GM21423 (cell line): ENCODE measurements around the gene SLC30A1.
"Not testable (repeated sequence)": the region's sequence is repeated elsewhere in the genome, so short reads cannot be mapped to it uniquely, and the experiment has no call there.

Experiments
- ATAC-seq: cut with Tn5 transposase; IDR thresholded peaks from one replicate; pipeline ENCODE4 v1.9.1; 2021; ENCODE audit warnings: mild to moderate bottlenecking, moderate library complexity; ENCODE audit not compliant: unreplicated experiment

SLC30A1 gene

DNA sequence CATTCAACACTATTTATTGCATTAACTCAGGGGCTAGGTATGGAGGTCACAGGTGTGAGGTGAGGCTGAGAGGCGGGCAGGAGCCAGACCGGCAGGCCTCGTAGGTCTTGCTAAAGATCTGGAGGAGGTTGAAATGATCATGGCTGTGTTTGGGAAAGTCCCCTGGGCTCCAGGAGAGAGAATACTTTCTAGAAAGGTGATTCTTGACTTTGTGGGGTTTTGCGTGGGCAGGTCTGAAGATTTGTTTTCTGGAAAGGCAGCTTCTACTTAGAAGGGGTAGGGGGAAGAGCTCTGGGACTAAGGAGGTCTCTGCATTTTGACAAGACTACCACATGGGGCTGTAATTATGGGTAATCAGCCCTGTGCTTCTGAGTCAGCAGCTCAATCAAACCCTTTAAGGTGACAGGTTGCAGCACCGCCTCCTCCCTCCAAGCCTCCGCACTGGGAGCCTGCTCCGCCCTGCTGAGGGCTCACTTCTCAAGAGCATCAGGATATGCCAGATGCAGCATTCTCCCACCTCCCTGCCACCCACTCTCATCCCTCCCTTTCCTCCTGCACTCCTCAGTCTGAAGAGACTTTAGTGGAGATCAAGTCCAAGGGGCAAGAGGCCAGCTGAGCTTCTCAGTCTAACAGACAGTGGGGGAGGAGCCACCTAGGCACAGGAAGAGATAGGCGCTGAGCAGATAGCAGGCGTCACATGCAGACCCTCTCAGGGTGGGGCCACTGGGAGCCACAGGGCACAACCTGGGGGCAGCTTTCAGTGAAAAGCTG, 30.5 kb downstream of the SLC30A1 start:
- ATAC-seq, result no peak

DNA sequence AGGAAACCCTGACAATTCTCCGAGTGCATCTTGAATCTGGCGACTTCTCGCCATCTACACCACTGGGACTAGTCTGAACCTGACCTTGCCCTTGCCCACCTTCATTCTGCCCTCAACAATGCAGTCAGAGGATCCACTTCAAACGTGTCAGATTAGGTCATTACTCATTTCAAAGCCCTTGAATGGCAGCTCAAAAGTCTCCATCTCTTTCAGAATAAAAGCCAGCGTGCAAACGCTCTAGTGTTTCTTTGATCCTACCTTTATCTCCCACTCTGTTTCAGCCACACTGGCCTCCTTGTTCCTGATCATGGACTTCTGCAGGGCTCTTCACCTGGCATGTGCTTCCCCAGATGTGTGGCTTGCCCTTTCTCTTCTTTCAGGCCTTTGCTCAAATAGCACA, 31.3 kb downstream of the SLC30A1 start:
- no peak for ATAC-seq

DNA sequence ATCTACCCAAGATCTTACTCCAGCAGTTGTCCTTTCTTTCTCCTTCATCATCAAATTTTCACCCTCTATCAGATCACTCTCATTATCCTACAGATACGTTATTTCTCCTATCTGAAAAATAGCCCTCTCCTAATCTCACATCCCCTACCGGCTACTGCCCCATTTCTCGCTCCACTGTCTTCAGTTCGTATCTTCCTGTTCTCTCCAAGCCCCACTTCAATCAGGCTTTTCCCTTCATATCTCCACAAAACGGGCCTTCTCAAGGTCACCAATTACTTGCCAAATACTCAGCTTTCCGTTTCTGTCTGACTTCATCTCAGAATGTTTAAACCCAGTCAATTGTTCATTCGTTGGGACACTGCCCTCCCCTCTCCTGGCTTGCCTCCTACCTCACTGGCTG, 32.4 kb downstream of the SLC30A1 start:
- ATAC-seq, result no peak

DNA sequence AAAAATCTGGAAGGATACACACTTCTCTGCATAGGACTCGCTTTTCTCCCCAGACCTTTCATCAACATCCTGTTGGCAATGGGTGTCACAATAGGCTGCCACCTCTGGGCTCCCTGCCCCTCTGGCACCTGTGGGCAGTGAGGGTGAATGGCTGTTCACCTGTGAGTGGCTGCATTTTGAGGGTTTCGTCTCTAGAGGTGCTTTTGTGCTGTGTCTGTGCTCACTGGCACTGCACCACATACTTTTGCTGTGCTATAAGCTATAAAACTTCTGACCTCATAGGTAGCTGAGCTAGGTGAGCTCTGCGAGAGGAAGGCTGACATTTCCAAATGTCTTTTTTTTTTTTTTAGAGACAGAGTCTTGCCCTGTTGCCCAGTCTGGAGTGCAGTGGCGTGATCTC, 35.9 kb downstream of the SLC30A1 start:
- ATAC-seq, result no peak

DNA sequence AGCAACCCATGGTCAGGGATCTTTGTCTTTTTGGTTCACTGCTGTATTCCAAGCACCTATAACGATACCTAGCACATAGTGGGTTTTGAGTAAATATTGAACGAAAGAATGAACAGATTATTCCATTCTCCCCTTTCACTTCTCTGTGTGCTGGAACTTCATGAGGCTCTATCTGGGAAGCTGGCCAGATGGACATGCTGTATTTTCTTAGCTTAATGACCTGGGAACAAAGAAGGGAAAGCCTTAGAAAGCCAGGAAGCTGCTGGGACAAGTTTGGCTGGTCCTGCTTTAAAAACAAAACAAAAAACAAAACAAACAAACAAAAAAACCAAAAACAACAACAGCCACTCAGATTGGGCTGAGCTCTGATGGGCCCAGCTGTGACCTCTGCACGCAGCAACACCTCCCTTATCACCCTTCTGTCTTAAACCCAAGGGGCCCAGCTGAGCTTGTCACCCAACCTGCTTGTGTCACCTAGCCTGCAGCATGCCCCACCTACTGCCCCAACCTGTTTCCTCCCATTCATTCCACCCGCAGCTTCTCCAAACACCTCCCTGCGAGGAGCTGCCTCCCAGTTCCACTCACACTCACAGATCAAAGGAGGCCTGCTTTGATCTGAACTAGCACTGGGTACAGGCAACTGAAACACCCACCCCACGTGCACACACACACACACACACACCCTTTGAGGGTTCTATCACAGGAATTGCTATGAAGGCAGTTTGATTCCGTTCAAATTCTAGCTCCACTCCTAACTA, 37.1 kb downstream of the SLC30A1 start:
- ATAC-seq, result no peak

DNA sequence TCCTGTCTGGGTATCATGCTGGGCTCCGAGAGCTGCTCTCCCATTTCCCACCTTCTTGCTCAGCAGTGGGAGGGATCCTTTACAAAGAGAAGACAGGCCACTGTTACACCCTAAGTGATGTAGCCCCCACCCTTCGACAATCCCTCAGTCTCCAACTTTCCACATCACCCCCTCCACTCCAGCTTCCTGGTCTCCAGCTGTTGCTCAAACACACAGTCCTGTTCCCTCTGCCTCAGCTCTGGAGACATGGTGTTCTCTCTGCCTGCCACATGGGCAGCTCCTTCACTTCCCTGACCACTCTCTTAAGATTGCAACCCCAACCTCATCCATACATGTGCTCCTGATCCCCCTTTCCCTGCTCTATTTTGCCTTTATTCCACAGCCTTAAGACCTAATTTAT, 37.7 kb downstream of the SLC30A1 start:
- ATAC-seq, result no peak

DNA sequence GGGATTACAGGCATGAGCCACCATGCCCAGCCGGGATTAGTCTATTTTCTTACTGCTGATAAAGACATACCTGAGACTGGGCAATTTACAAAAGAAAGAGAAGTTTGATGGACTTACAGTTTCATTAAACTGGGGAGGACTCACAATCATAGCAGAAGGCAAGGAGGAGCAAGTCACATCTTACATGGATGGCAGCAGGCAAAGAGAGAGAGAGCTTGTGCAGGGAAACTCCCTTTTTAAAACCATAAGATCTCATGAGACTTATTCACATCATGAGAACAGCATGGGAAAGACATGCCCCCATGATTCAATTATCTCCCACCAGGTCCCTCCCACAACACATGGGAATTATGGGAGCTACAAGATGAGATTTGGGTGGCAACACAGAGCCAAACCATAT, 38.1 kb downstream of the SLC30A1 start:
- ATAC-seq, result not testable (repeated sequence)

DNA sequence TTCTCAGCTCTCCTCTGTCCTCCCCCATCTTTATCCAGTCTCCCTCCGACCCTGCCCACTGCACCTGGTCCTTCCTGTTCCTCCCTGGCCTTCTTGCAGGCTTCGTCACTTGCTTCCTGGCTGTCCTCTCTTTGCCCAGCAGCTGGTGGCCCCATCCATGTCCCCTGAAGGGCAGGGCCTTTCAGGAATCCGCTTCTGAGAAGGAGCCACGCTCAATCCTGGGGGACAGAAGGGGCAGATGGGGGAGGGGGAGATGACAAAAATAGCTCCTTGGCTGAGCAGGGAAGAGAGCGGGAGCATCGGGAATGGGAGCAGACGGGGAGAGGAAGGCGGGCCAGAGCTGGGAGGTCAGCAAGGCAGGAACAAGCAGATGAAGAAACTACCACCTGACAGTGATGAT, 40.7 kb downstream of the SLC30A1 start:
- no peak for ATAC-seq

DNA sequence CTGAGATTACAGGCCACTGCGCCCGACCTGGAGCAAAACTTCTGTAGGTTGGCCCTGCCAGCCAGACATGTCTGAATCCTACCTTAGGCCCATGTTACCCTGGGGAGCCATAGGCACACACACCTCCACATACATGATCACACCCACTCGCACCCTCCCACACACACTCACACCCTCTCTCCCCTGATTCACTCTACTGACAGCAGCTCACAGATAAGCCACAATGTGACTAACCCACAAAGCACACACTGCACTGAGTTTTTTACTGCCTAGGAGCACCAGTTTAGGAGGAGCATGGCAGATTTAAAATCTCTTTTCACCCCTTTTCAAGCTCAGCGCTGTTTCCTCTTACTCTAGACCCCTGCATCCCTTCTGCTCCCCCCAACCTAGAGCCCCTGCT, 41.7 kb downstream of the SLC30A1 start:
- ATAC-seq, result no peak

DNA sequence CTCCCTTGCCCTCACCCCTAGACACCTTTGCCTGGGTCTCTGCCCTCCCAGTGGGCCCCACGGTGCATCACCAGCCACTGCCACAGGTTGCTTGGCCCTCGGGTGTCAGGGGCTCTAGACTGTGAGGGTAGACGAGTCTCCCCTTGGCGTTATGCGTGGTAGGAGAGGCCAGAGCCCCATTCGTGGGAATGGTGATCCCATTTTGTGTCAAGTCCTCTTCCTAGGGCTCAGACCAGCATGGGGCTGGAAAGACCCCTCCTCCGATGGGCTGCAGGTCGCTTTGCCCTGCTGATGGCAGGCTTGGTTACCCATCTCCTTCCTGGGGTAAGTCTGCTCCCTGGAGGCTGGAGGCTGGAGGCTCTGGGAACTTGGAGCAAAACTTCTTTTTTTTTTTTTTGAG, 42.4 kb downstream of the SLC30A1 start:
- ATAC-seq, result no peak

DNA sequence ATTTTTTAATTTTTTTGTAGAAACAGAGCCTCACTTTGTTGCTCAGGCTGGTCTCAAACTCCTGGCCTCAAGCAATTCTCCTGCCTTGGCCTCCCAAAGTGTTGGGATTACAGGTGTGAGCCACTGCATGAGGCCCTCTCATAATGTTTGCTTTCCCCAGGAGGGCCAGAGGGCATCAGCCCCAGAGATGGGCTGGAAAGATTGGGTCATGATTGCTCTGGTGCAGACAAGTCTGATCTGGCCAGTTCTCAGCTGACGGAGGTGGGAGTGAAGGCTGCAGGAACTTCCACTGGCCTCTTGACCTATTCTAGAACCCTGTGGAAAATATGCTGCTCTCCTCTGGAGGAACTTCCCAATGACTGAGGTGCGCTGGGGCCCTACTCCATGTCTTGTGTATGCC, 43.6 kb downstream of the SLC30A1 start:
- no peak for ATAC-seq

DNA sequence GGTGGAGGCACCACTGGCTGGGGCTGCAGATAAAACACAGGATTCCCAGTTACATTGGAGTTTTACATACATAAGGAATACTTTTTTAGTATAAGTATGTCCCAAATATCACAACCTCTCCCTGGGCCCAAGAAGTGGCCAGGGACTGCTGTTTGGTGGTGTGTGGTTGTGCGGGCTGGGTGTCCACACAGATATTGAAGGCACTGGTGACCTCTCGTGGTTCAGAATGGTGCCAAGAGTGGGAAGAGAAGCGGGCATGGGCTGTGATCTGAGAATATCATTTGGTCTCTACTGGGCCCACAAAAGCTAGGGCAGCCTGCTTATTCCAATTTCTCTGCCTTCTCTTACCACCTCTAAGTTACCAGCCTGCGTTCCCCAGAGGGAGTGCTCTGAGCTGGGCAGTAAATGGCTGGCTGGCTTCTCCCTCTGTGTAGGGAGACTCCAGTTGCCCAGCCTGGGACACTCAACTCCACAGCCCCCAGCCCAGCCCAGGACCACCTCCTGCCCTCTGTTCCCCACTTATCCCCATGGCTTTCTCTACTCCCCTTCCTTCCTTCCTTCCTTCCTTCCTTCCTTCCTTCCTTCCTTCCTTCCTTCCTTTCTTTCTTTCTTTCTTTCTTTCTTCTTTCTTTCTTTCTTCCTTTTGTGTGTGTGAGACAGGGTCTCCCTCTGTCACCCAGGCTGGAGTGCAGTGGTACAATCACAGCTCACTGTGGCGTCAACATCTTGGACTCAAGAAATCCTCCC, 44.2 kb downstream of the SLC30A1 start:
- no peak for ATAC-seq

DNA sequence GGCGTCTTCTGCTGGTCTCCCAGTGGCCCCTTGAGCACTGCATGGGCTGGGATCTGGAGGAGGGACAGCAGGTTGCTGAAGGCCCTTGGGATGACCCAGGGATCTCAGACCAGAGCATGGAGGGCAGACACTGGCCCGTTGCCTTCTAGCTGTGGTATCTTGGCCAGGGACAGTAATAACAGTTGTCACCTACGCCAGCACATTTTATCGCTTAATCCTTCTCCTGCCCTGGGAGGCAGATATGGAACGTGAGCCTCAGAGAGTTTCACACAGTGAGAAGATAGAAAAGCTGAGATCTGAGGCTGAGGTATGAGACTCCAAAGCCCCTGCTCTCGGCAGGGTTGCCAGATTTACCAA, 46.9 kb downstream of the SLC30A1 start:
- no peak for ATAC-seq

DNA sequence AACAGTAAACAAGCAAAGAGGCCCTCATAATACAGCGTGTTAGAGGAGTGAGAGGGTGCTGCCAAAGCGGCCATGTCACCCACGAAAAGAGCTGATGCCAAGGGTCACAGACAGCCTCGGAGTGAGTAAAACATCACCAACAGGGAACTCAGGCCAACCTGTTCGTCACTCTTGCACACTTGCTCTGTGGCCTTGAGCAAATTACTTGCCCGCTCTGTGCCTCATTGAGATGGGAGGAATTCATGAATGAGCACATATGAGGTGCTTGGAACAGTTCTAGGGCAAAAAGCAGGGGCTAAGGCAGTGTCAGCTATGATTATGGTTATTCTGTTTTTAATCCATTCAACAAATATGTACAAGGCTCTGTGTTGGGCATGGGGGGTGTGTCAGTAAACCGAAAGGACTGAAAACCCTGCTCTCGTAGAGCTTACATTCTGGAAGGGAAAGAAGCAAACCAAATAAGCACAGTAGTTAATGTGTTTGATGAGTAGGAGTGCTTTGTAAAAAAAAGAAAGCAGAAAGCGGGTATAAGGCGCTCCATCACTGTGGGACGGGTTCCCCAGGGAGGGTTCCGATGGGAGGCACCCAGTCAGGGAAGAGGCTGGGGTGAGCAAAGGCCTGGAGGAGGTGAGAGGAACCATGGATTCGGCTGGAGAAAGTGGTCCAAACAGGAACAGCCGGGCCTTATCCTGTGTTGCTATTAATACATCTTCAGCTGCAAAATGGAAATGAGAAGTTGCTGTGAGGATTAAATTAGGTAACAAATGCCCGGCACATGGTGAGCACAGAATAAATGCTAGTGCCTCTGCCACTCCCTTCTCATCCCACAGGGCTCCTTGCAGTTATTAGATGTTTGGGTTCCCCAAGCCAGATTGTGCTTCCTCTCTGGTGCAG, 47.5 kb downstream of the SLC30A1 start:
- no peak for ATAC-seq

DNA sequence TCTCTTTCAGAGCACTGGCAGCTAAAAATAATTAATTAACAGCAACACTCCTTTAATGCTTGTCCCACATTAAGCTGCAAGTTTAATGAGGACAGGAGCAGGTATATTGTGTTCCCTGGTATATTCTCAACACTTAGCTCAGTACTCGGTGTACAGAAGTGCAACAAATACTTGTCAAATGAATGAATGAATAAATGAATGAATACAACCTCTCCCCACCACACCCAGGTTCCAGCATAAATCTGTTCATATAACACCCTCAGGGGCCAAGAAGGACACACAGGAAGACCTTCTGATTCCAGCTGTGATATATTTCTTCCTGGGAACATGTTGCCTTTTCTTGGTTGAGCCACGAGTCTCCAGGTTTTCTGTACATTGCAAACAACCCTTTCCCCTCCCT, 48.9 kb downstream of the SLC30A1 start:
- no peak for ATAC-seq

DNA sequence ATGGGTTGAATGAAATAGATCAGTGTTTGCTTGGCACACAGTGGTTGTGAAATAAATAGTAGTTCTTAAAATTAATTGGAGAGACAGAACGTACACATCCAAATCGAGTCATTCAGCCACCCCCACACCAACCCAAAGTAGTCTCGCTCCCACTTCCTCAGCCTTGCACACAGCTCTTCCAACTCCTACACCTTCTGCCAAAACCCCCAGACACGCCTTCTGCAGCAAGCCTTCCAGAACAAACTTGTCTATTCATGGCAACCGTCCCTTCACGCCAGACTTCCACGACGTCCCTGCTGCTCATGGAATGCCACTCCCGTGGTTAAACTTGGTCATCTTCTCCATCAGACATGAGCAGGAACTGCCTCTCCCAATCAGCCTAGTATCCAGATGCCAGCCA, 49.5 kb downstream of the SLC30A1 start:
- ATAC-seq, result no peak

DNA sequence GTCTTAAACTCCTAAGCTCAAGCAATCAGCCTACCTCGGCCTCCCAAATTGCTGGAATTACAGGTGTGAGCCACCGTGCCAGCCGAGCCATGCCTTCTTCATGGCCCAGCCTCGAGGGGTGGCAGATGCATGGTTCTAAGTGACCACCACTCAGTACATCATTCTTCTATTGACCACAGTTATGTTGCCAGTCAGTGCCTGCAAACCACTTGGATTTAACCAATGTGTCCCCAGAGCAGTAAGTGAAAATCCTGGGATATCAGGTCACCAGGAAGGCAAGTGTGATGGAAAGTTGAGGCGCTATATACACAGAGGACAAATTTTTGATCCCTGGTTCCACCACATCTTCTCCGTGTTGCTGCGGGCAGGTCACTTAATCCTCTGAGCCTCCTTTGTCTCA, 50.0 kb downstream of the SLC30A1 start:
- no peak for ATAC-seq

DNA sequence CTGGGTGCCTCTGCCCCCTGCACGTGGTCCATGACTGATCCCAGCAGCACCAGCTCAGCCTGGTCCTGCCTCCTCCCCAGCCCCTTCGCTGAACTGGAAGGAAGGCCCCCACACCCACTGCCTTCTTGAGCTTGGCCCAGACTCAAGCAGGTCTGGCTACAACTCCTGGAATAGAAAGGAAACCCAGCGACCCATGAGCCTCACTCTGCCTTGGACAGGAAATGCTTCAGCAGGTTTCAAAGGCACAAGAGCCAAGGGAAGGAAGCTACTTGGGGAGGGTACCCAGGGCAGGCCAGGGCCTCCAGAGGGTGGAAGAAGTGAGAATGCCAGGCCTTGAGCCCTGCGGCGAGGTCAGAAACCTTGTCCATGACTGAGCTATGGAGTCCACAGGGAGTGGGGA, 51.1 kb downstream of the SLC30A1 start:
- no peak for ATAC-seq

DNA sequence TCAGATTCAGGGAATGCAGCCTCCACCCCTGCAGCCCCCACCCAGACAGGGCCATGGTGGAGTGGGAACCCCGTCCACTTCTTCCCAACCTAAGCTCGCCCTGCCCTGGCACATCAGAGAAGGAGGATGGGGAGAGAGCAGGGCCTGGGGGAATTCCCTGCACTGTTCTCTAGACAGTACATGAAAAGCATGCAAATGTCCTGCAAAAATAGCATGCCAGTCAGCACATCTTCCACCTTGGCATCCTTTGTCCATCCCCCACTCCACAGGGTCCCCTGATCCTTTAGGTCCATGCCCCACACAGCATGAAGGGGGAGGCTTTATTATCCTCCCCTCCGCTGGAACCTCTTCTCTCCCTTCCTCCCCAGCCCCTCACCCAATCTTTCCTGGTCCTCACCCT, 52.0 kb downstream of the SLC30A1 start:
- ATAC-seq, result no peak

DNA sequence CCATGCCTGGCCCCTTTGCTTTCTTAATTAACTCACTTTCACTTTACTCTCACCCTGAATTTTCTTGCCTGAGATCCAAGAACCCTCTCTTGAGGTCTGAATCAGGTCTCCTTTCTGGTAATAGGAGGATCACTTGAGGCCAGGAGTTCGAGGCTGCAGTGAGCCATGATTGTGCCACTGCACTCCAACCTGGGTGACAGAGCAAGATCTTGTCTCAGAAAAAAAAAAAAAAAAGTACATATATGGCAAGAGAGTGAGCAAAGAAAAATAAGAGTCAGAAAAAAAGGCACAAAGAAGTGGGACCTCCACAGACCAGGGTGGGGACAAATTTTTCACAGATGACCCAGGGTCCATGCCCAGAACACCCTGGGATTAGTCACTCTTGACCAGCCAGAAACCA, 52.9 kb downstream of the SLC30A1 start:
- ATAC-seq, result no peak

DNA sequence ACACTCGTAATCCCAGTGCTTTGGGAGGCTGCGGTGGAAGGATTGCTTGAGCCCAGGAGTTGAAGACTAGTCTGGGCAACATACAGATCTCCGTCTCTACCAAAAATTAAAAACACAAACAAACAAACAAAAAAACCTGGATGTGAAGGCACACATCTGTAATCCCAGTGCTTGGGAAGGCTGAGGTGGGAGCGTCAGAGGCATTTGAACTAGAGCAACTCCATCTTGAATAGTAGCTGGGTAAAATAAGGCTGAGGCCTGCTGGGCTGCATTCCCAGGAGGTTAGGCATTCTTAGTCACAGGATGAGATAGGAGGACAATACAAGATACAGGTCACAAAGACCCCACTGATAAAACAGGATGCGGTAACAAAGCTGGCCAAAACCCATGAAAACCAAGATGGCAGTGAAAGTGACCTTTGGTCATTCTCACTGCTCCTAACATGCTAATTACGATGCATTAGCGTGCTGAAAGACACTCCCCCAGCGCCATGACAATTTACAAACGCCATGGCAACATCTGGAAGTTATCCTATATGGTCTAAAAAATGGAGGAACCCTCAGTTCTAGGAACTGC, 53.8 kb downstream of the SLC30A1 start:
- ATAC-seq, result no peak
